ENCODE results near the gene MANSC1. TPM values are rescaled to one million over a fixed set of nuclear protein-coding genes. Genes with fewer than 3 reads are reported as not detected.

The MANSC1 gene
- total and polyA plus RNA-seq, 9 of the 15 experiments (the other 6 are each of a cell fraction or from before 2014, with no cell fraction given) = 0.76 to 8.6 (median 3.1) TPM

DNA sequence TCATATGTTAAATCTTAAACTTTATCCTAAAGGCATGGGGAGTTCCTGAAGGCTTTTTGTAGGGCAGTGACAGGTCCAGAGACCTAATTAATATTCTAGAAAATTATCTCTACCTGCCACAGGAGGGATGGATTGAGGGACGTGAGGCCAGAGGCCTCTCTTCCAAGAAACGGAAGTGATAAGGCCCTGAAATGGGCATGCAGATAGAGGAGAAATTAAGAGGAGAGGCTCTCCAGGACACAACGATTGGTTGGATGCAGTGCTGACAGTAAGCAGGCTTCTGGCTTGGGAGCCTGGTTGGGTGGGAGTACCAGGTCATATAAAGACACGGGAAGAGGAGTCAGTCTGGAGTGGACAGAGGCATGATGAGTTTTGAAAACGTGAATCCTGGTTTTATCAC is 3.8 kb upstream of the MANSC1 start (continued):
- TF ChIP-seq, protein P1, sequence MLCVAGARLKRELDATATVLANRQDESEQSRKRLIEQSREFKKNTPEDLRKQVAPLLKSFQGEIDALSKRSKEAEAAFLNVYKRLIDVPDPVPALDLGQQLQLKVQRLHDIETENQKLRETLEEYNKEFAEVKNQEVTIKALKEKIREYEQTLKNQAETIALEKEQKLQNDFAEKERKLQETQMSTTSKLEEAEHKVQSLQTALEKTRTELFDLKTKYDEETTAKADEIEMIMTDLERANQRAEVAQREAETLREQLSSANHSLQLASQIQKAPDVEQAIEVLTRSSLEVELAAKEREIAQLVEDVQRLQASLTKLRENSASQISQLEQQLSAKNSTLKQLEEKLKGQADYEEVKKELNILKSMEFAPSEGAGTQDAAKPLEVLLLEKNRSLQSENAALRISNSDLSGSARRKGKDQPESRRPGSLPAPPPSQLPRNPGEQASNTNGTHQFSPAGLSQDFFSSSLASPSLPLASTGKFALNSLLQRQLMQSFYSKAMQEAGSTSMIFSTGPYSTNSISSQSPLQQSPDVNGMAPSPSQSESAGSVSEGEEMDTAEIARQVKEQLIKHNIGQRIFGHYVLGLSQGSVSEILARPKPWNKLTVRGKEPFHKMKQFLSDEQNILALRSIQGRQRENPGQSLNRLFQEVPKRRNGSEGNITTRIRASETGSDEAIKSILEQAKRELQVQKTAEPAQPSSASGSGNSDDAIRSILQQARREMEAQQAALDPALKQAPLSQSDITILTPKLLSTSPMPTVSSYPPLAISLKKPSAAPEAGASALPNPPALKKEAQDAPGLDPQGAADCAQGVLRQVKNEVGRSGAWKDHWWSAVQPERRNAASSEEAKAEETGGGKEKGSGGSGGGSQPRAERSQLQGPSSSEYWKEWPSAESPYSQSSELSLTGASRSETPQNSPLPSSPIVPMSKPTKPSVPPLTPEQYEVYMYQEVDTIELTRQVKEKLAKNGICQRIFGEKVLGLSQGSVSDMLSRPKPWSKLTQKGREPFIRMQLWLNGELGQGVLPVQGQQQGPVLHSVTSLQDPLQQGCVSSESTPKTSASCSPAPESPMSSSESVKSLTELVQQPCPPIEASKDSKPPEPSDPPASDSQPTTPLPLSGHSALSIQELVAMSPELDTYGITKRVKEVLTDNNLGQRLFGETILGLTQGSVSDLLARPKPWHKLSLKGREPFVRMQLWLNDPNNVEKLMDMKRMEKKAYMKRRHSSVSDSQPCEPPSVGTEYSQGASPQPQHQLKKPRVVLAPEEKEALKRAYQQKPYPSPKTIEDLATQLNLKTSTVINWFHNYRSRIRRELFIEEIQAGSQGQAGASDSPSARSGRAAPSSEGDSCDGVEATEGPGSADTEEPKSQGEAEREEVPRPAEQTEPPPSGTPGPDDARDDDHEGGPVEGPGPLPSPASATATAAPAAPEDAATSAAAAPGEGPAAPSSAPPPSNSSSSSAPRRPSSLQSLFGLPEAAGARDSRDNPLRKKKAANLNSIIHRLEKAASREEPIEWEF (CRISPR knock-in tag; IDR thresholded peaks at IDR 0.05) = no peak
- no peak for TF ChIP-seq NFIC (IDR thresholded peaks at IDR 0.05)
- no peak for TF ChIP-seq POLR2A (conservative IDR thresholded peaks at IDR 0.05)
- TF ChIP-seq SIRT6 (IDR thresholded peaks at IDR 0.05; ENCODE audit: low read depth, low read length) = no peak
- TF ChIP-seq PYGO2 (tag; IDR thresholded peaks at IDR 0.05) = no peak
- peak; percentile 47 for TF ChIP-seq CBFA2T2 (conservative IDR thresholded peaks at IDR 0.05)
- TF ChIP-seq ZNF274 (IDR thresholded peaks at IDR 0.05; ENCODE audit: borderline replicate concordance, low read depth, low read length) = no peak
- TF ChIP-seq, protein P2, sequence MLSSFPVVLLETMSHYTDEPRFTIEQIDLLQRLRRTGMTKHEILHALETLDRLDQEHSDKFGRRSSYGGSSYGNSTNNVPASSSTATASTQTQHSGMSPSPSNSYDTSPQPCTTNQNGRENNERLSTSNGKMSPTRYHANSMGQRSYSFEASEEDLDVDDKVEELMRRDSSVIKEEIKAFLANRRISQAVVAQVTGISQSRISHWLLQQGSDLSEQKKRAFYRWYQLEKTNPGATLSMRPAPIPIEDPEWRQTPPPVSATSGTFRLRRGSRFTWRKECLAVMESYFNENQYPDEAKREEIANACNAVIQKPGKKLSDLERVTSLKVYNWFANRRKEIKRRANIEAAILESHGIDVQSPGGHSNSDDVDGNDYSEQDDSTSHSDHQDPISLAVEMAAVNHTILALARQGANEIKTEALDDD (IDR thresholded peaks at IDR 0.05) = peak; percentile 29; the same call in 1 of the 2 replicates
- TF ChIP-seq, protein P3, sequence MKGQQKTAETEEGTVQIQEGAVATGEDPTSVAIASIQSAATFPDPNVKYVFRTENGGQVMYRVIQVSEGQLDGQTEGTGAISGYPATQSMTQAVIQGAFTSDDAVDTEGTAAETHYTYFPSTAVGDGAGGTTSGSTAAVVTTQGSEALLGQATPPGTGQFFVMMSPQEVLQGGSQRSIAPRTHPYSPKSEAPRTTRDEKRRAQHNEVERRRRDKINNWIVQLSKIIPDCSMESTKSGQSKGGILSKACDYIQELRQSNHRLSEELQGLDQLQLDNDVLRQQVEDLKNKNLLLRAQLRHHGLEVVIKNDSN (CRISPR knock-in tag; IDR thresholded peaks at IDR 0.05) = no peak
- no peak for TF ChIP-seq PPARD (CRISPR knock-in tag; IDR thresholded peaks at IDR 0.05)
- TF ChIP-seq MCM2 (IDR thresholded peaks at IDR 0.05; ENCODE audit: low read depth) = no peak
- TF ChIP-seq SNIP1 (IDR thresholded peaks at IDR 0.05; ENCODE audit: low read depth) = no peak
- no peak for TF ChIP-seq TCFL5 (CRISPR knock-in tag; conservative IDR thresholded peaks at IDR 0.05)
- no peak for TF ChIP-seq PTTG1 (tag; IDR thresholded peaks at IDR 0.05; ENCODE audit: low read depth)
- TF ChIP-seq, protein P4, sequence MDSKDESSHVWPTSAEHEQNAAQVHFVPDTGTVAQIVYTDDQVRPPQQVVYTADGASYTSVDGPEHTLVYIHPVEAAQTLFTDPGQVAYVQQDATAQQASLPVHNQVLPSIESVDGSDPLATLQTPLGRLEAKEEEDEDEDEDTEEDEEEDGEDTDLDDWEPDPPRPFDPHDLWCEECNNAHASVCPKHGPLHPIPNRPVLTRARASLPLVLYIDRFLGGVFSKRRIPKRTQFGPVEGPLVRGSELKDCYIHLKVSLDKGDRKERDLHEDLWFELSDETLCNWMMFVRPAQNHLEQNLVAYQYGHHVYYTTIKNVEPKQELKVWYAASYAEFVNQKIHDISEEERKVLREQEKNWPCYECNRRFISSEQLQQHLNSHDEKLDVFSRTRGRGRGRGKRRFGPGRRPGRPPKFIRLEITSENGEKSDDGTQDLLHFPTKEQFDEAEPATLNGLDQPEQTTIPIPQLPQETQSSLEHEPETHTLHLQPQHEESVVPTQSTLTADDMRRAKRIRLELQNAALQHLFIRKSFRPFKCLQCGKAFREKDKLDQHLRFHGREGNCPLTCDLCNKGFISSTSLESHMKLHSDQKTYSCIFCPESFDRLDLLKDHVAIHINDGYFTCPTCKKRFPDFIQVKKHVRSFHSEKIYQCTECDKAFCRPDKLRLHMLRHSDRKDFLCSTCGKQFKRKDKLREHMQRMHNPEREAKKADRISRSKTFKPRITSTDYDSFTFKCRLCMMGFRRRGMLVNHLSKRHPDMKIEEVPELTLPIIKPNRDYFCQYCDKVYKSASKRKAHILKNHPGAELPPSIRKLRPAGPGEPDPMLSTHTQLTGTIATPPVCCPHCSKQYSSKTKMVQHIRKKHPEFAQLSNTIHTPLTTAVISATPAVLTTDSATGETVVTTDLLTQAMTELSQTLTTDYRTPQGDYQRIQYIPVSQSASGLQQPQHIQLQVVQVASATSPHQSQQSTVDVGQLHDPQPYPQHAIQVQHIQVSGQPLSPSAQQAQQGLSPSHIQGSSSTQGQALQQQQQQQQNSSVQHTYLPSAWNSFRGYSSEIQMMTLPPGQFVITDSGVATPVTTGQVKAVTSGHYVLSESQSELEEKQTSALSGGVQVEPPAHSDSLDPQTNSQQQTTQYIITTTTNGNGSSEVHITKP (IDR thresholded peaks at IDR 0.05; ENCODE audit: partially characterized antibody) = no peak
- TF ChIP-seq ZNF778 (CRISPR knock-in tag; IDR thresholded peaks at IDR 0.05) = no peak
- TF ChIP-seq, protein P5, sequence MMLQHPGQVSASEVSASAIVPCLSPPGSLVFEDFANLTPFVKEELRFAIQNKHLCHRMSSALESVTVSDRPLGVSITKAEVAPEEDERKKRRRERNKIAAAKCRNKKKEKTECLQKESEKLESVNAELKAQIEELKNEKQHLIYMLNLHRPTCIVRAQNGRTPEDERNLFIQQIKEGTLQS (IDR thresholded peaks at IDR 0.05) = no peak
- TF ChIP-seq, protein P5 (CRISPR knock-in tag; conservative IDR thresholded peaks at IDR 0.05) = no peak
- no peak for TF ChIP-seq ZNF232 (CRISPR knock-in tag; IDR thresholded peaks at IDR 0.05)

All from K562 (cell line).